ENCODE measurements around the gene GARIN5A.
A peak's percentile ranks its signal among the peaks of the same experiment; 100 is the strongest.

Gene GARIN5A

DNA sequence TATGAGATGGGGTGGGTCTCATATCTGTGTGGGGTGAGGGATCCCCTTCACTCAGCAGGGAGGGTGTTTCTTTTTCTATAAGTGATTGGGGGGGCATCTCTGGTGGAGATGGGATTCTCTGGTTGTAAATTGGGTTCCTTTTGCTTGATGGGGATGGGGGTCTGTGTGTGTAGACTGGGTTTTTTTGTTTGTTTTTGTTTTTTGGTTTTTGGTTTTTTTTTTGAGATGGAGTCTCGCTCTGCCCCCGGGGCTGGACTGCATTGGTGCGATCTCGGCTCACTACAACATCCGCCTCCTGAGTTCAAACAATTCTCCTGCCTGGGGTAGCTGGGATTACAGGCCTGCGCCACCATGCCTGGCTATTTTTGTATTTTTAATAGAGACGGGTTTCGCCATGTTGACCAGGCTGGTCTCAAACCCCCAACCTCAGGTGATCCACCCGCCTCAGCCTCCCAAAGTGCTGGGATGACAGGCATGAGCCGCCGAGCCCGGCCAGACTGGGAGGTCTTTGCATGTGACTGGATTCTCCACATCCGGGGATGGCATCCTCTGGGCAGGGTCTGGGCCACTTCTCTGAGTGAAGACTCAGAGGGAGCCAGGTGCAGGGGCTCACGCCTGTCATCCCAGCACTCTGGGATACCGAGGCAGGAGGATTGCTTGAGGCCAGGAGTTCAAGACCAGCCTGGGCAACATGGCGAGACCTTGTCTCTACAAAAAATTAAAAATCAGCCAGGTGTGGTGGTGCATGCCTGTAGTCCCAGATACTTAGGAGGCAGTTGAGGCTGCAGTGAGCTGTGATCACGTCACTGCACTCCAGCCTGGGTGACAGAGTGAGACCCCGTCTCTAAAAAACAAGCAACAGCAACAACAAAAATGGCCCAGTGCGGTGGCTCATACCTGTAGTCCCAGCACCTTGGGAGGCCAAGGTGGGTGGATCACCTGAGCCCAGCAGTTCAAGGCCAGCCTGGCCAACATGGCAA is 43.2 kb downstream of the GARIN5A start:
- no peak for DNase-seq (ENCODE audit: low spot score)

DNA sequence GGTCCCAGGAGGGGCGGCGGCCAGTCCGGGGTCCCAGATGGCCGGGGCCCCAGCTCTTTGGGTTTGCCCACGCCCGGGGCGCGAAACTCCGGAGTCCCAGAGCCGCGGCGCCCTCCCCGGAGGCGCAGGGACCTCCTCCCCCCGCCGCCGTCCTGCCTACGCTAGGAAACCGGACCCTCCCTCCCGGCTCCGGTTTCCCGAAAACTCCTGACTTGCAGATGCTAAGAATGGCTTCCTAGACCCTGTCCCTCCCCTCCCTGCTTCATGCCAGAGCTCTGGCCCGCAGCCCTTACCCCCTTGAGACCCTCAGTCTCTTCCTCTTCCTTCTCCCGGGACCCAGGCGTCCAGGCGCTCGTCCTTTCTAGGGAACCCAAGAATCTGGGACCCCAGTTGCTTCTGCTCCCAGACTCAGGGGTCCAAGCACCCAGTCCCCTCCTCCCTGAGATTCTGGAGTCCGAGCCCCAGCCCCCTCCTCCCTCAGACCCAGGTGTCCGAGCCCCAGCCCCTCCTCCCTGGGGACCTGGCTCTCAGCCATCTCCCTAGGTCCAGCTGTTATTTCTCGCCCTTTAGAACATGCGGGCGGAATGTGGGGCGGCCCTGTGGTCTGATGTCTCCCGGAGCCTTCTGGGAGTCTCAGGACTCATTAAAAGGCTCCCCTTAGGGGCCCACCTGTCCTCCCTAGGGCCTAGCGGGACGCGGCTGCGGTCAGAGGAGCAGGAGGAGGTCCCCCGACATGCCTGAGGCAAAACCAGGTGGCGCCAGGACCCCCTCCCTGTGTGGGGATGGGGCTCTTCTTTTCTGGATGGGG is 44.2 kb downstream of the GARIN5A start, which contains the start of gene MYBPC2:
Gene MYBPC2 (plus strand): TSS at position 672 of the 808 bp plus-strand sequence. CDS start 62 bp downstream, at position 734.
- DNase-seq (ENCODE audit: low spot score) = no peak

DNA sequence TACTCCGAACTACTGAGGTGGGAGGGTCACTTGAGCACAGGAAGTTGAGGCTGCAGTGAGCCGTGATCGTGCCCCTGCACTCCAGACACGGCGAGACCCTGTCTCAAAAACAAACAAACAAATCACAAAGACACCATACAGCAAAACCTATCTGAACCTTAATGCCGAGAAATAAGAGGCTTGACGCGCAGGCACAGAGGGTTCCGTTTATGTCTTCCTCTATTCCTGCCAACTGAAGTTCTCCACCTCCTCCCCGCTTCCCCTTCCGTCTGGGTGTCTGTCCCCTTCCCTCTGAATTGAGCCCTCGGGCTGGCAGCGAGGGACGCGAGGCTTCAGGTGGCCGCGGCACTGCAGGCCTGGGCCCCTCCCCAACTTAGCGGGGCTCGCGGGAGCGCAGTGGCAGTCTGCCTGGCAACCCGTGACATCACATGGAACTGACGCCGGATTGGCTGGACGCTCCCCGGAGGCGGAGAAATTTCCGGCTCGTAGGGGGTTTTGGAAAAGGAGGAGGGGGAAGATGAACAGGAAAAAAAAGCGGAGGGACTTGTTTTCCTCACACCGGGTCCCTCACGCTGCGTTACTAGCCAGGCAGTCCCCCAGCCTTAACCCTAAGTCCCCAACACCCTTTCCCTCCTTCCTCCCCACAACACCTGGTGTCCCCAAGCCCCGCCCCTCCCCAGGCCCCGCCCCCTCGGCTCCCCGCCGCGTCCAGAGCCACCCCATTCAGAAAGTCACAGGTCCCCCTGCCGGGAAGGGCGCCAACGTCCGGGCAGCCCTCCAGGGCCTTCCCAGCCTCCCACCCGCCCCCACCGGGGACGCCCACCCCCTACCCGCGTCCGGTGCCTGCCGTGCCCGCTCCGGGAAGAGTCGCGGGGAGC is 45.1 kb downstream of the GARIN5A start:
- peak; percentile 54 for DNase-seq (ENCODE audit: low spot score)

DNA sequence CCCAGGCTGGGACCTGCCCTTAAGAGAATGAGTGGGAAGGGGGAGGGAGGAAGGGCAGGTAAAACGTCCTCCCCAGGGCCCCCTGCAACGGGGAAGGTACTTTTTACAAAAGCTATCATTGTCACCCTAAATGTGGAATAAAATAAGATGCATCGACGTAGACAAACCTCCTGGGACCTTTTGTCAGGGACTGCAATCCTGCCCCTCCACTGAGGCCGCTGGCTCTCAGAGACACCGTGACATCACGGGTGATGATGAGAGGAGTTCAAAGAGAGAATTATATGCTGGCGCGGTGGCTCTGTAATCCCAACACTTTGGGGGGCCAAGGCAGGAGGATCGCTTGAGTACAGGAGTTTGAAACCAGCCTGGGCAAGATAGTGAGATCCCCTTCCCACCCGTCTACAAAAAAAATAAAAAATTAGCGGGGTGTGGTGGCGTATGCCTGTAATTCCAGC is 45.7 kb downstream of the GARIN5A start:
- DNase-seq (ENCODE audit: low spot score) = no peak

DNA sequence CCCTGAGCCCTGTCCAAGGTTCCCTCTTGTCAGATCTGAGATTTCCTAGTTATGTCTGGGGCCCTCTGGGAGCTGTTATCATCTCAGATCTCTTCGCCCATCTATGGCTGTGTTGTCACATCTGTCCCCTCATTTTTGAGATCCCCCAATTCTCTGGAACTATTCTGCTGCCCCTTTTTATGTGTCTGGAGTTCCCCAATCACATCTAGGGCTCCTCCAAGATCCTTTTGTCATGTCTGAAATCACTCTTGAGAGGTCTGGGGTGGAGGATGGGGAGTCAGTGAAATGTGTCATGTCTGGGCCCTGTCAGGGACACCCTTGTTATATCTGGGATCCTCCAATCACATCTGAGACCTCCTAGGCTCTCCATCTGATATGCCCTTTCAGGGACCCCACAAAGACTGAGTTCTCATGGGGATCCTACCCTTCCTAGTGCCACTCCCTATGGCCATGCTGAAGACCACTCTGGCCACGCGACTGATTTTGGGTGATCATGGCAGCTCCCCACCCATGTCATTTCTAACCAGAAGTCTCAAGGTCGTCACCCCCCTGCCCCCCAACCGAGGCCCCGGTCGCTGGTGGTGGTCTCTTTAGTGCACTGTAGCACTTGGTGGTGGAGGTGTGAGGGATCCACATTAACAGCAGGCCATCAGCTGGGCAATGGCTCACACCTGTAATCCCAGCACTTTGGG is 47.7 kb downstream of the GARIN5A start:
- no peak for DNase-seq (ENCODE audit: low spot score)

DNA sequence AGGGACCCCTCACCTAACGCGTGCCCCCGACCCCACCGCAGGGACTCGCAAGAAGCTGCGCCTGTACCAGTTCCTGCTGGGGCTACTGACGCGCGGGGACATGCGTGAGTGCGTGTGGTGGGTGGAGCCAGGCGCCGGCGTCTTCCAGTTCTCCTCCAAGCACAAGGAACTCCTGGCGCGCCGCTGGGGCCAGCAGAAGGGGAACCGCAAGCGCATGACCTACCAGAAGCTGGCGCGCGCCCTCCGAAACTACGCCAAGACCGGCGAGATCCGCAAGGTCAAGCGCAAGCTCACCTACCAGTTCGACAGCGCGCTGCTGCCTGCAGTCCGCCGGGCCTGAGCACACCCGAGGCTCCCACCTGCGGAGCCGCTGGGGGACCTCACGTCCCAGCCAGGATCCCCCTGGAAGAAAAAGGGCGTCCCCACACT is 48.6 kb downstream of the GARIN5A start:
- DNase-seq (ENCODE audit: low spot score) = no peak

DNA sequence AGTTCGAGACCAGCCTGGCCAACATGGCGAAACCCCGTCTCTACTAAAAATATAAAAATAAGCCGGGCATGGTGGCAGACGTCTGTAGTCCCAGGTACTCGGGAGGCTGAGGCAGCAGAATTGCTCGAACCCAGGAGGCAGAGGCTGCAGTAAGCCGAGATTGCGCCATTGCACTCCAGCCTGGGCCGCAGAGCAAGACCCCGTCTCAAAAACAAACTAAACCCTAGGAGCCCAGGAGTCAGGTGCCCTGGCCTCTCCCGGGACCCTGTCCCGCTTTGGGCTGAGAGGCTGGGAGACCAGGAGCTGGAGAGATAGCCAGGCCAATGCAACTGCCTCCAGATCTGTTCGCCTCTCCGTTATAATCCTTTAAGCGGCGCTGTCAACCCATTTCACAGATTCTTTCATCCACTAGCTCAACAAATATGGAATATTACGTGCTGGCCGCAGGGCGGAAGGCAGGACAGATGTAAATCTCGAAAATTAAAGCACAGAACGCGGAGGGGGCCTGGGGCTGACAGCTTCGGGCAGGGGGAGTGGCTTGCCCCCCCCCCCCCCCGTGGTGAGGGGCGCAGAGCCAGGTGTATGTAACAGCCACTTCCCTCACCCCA is 49.2 kb downstream of the GARIN5A start:
- no peak for DNase-seq (ENCODE audit: low spot score)

DNA sequence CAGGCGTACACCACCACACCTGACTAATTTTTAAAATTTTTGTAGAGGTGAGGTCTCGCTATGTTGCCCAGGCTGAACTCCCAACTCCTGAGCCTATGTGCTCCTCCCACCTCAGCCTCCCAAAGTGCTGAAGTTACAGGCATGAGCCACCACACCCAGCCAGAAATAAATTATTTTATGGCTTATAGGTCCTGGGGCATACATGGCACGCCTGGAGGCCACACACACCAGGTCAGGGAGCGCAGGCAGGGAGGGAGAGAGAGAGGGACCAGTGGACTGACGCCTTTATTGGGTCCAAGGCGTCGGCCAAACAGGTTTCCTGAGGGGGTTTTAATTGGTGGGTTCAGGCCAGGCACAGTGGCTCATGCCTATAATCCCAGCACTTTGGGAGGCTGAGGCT is 51.1 kb downstream of the GARIN5A start:
- no peak for DNase-seq (ENCODE audit: low spot score)

DNA sequence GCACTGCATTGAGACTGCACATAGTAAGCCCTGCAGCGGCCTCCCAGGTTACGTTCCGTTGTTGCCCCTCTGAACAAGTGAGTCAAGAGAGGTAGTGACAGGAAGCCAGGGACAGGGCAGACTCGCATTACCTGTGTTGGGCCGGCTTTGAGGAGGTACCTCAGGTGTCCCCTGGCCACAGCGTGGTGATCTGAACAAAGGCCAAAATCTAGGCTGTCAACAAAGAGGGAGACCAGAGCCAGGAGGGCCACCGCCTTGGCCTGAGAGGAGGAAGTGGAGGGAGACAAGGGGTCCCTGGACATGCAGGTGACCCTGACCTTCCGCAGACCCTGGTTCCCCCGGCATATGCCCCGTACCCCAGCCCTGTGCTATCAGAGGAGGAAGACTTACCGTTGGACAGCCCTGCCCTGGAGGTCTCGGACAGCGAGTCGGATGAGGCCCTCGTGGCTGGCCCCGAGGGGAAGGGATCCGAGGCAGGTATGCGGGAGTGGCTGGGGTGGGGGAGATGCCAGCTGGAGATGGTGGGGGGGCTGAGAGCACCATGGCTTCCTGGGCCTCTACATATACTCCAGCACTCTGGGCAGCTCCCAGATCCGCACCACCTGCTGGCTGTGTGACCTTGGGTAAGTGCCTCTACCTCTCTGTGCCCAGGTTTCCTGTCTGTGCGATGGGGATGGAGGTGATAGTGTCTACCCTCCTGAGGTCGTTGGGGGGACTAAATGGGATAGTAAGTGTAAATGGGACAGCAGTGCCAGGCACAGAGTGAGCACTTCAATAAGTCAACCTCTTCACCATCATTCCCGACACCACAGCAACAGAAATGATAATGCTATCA is 53.2 kb downstream of the GARIN5A start:
- no peak for DNase-seq (ENCODE audit: low spot score)

DNA sequence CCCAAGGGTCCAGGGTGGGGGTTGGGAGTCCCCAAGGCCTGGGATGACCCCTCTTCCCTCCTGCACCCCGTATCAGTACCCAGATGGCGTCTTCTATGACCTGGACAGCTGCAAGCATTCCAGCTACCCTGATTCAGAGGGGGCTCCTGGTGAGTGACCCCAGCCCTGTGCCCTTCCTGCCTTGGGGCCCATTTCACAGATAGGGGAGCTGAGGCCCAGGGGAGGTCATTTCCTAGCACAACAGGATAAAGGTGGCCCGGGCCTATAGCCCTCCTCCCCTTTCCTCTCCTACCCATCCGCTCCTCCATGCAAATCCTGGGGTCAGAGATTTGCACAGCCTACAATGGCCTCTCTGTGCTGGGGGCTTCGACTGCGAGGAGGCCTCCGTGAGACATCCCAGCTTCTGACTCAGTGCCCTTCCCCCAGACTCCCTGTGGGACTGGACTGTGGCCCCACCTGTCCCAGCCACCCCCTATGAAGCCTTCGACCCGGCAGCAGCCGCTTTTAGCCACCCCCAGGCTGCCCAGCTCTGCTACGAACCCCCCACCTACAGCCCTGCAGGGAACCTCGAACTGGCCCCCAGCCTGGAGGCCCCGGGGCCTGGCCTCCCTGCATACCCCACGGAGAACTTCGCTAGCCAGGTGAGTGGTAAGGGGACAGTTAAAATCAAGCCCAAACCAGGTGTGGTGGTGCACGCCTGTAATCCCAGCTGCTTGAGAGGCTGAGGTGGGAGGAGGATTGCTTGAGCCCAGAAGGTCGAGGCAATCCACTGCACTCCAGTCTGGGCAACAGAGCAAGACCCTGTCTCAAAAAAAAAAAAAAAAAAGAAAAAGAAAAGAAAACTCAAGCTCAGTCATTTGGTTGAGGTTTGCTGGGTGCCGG is 54.0 kb downstream of the GARIN5A start:
- no peak for DNase-seq (ENCODE audit: low spot score)

DNA sequence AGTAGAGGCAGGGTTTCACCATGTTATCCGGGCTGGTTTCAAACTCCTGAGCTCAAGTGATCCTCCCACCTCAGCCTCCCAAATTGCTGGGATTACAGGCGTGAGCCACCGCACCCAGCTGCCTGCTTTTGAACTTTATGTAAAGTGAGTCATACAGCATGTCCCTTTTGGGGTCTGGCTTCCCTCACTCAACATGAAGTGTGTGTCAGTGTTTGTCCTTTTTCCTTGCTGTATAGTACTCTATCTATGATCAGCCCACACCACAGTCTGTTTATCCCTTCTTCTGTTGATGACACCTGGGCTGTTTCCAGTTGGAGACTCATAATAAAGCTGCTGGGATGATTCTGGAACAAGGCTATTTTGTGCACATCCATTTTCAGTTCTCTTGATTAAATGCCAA is 55.8 kb downstream of the GARIN5A start:
- DNase-seq (ENCODE audit: low spot score) = no peak

DNA sequence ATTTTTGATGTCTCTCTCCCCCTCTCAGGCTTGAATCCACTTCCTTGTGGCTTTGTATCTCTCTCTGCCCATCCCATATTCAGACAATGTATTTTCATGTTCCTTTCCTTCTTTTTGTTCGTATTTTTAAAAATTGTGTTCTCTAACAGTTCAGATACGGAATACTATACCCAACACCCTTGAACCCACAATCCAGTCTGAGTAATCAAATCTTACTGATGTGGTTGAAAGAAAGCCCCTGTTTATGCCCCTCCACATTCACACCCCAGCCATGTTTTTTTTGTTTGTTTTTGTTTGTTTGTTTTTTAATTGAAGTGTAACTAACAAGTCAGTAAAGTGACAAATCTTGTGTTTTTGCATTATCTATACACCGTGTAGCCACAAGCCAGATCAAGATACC is 56.5 kb downstream of the GARIN5A start:
- DNase-seq (ENCODE audit: low spot score) = no peak

DNA sequence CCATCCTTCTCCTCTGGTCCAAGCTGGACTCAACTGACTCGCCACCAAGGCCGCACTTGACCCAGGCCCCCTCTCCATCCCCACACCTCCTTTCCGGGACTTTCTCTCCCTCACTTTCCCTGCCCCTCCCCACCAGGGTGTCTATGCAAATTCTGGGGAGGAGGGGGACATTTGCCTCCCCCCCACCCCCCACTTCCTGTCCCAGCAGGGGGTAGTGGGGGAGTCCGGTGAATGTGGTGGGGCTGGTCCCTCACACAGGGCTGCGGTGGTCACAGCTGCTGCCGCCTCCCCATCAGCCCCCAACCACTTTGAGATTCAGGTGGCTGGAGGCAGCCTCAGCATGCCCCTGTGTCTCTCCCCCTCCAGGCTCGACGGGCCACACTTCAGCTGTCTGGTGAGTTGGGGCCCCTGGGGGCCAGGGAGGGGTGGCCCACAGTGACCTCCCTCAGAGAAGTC is 57.0 kb downstream of the GARIN5A start:
- no peak for DNase-seq (ENCODE audit: low spot score)

DNA sequence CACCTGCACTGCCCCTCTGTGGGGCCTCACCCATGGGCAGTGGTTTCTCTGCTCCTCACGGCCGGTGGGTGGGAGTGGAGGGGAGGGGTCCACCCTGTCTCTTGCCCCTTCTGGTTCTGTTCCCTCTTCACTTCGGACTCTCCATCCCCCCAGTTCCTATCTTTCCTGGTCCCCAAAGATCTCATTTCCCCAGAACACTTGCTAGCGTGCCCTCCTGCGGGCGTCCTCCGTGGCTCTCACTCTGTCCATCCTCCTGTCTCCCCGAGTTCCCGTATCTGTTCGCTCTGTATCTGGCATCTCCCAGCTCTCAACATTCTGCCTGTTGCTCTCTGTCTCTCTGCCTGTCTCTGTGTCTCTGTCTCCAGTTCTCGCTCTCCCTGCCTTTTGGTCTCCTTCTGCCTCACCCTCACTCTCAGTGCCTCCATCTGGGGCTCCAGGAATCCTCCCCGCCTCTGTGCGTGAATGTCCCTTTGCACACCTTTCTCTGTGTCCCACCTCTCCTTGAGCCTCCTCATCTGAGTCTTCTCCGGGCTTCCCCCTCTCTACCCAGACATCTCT is 57.5 kb downstream of the GARIN5A start:
- DNase-seq (ENCODE audit: low spot score) = no peak

DNA sequence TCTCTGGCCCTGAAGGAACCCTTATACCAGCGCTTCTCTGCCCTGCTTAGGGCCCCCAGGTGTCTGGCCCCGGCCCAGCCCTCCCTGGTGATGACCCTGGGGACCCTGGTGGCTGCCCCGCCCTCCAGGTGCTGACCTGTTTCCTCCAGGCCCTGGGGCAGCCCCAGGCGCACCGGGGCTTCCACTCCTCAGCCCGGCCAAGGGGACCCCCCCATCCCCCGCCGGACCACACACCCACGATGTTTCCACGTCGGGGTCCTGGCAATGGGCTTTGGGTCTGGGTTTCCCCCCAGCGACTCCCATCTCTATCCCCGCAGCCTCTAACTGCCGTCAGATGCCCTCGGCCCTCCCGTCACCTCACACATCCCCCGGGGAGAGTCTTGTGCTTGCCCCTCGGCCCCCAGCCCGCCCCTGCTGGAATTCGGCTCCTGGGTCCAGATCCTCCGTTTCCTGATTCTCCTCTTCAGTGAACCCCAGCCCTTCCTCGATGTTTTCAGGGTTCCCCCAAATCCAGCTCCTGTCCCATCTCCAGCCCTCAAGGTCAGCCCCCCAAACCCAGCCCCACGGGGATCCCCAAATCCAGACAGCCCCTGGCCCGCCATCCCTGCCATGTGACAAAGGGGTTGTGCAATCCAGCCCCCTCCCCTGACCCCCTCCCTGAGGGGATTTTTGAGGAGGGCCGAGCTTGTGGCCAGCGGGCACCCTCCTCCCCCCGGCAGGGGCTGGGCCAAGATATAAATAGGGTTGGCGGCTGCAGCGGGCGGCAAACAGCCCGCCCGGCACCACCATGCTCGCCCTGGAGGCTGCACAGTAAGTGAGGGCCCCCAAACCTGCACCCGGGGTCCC is 58.2 kb downstream of the GARIN5A start, which contains the start of gene SPIB:
Gene SPIB (plus strand): TSS at position 763 of the 846 bp plus-strand sequence. CDS start 25 bp downstream, at position 788.
- DNase-seq (ENCODE audit: low spot score) = no peak

DNA sequence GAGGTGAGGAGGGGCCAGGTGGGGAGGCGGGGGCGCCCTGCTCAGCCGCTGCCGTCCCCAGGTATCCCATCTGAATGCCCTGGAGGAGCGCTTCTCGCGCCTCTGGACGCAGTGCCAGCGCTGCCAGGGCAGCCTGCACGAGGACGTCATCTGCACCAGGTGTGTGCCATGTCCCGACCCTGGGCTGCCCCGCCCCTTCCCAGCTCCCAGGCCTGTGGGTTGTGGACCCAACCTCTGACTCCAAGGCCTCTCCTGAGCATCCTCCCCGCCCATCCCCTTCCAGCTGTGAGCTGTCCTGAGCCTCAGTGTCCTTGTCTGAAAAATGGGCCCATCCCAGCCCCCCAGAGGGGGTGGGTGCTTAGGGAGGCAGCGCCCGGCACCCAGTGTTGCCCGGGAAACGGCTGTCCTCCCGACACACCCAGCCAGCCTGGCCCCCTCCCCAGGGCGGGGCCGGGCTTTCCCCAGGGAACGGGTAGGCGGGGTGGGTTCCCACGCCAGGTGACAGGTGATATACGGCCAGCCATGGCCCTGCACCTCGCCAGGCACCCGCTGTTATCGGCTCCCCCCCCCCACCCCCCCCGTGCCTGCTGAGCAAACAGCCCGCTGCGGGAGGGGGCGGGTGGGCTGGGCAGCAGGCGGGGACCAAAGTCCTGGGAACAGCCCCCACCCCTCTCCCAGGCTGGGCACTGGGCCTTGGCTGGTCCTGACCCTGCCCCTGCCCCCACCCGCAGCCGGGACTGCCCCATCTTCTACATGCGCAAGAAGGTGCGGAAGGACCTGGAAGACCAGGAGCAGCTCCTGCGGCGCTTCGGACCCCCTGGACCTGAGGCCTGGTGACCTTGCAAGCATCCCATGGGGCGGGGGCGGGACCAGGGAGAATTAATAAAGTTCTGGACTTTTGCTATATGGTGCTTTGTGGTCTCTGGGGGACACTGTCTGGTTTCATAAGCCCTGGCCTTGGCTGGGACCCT is 59.3 kb downstream of the GARIN5A start:
- DNase-seq (ENCODE audit: low spot score) = no peak
